Colonic mucosa (tissue), 4 donors: Measurements from ENCODE around the gene RAPGEF1. TPM values are rescaled to one million over a fixed set of nuclear protein-coding genes. Genes with fewer than 3 reads are reported as not detected.

ENCODE experiments used
- DNase-seq: peaks from one replicate; pipeline ENCODE4 v3.0.0-alpha.2; 2020
- H3K27ac ChIP-seq: fragments of 200-600 bp; one replicate; pipeline ENCODE4 v1.8.0; 2021
- H3K27me3 ChIP-seq: fragments of 200-600 bp; one replicate; pipeline ENCODE4 v1.8.0; 2021
- H3K36me3 ChIP-seq: fragments of 200-600 bp; one replicate; pipeline ENCODE4 v1.8.0; 2021
- H3K4me1 ChIP-seq: fragments of 200-600 bp; one replicate; pipeline ENCODE4 v1.8.0; 2021; ENCODE audit warnings: mild to moderate bottlenecking
- H3K4me3 ChIP-seq: fragments of 200-600 bp; one replicate; pipeline ENCODE4 v1.8.0; 2021
- H3K9ac ChIP-seq, 2 donors: one replicate each; pipeline ENCODE4 v1.7.0; 2013; ENCODE audit warnings: control low read depth in 2 of 2, low read depth in 2 of 2, low read length in 2 of 2
- H3K9me3 ChIP-seq: fragments of 200-600 bp; one replicate; pipeline ENCODE4 v1.8.0; 2021
- intact Hi-C: fragments of 100-400 bp; cut with DNase I; formaldehyde crosslinking; loops from one replicate; pipeline ENCODE4 v1.14.1; 2022
- total RNA-seq, 2 donors: library from RNA; stranded (reverse); fragmentation: NEBNext Ultra II Directional in 1 of 2; extraction: Animal tissue kit (Norgen Biotek cat#: 25700) in 1 of 2; gene quantifications; one replicate each; pipeline ENCODE4 v1.2.1, GENCODE V29; 2021
- TF ChIP-seq, protein P1 (sequence below): fragments of 200-600 bp; IDR thresholded peaks from one replicate; pipeline ENCODE4 v1.8.0; 2022; ENCODE audit warnings: antibody characterized with exemption, mild to moderate bottlenecking
- donor health status: healthy.
- donor health status: DM: no; HTN: no; CAD: no.
- donor health status: DM: no; HTN: no; CAD: no.

The RAPGEF1 gene
- total RNA-seq, 2 donors from 2014 or later, result 47.2 to 58.6 TPM

DNA sequence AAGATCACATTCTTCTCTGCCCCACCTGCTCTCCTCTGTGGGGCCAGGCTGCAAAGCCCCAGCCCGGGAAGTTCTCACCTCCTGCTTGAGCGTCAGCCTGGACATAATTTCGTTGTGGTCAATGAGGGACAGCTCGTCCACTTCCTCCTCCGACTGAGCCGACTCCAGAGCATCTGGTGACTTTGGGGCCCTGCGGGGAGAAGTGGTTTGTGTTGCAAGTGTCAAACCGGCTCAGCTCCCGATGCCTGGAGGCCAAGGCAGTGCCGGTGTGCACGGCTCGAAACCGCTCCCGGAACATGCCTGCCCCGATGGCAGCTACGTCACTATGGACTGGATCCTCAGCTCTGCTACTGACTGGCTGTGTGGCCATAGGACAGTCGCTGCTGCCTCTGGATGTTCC lies 141.8 kb downstream of the RAPGEF1 start:
- DNase-seq, result no peak
- no peaks in the 10 kb centered on the region for H3K27me3 ChIP-seq
- H3K9me3 ChIP-seq, result no peaks in the 10 kb centered on the region
- no peak overlapping the region for H3K27ac ChIP-seq
- no peak overlapping the region for H3K9ac ChIP-seq
- H3K4me1 ChIP-seq, result no peaks in the 10 kb centered on the region
- intact Hi-C loops, result no loop called here
- TF ChIP-seq, protein P1, sequence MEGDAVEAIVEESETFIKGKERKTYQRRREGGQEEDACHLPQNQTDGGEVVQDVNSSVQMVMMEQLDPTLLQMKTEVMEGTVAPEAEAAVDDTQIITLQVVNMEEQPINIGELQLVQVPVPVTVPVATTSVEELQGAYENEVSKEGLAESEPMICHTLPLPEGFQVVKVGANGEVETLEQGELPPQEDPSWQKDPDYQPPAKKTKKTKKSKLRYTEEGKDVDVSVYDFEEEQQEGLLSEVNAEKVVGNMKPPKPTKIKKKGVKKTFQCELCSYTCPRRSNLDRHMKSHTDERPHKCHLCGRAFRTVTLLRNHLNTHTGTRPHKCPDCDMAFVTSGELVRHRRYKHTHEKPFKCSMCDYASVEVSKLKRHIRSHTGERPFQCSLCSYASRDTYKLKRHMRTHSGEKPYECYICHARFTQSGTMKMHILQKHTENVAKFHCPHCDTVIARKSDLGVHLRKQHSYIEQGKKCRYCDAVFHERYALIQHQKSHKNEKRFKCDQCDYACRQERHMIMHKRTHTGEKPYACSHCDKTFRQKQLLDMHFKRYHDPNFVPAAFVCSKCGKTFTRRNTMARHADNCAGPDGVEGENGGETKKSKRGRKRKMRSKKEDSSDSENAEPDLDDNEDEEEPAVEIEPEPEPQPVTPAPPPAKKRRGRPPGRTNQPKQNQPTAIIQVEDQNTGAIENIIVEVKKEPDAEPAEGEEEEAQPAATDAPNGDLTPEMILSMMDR, result no peak
- H3K4me3 ChIP-seq, result no peak overlapping the region
- H3K36me3 ChIP-seq, result peaks cover 11% of the 10 kb centered on the region

DNA sequence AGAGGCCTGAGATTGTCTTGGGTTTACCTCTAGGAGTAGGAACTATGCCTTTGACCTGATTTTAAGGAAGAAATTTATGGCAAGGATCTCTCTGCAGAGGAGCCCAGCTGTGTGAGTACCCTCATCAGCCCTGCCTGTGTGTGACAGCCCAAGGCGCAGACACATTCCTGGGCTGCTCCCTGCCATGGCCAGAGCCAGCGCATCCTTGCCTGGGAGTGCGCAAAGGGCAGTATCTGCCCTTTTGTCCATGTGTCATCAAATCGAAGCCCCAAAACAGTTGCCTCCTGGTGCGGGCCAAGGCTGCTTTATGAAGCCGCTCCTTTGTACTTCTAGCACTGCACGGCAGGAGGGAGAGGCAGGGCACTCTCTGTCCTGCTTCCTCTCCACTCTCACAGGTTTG lies 142.6 kb downstream of the RAPGEF1 start:
- Histone ChIP-seq H3K36me3 (peaks cover 11% of the 10 kb centered on the region), H3K4me1 (no peaks in the 10 kb centered on the region), H3K27ac (no peak overlapping the region), H3K9ac (no peak overlapping the region), H3K4me3 (no peak overlapping the region), H3K27me3 (no peaks in the 10 kb centered on the region), H3K9me3 (no peaks in the 10 kb centered on the region)
- intact Hi-C loops, result no loop called here
- no peak for DNase-seq
- TF ChIP-seq, protein P1, result no peak

DNA sequence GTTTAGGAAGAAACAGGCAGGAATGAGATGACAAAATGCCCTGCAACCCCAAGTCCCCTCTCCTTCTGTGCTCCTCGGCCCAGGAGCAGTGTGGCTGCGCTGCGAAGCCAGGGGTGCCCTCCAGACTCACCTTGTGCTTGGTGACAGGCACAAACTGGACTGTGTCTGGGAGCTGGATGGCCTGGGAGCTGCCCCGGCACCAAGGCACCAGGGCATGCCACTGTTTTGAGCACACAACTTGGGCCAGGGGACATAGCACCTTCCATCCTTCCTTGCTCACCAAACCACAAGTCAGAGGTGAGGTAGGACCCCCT lies 143.5 kb downstream of the RAPGEF1 start:
- TF ChIP-seq, protein P1, result no peak
- Histone ChIP-seq H3K4me3 (no peak overlapping the region), H3K9me3 (no peaks in the 10 kb centered on the region), H3K27me3 (no peaks in the 10 kb centered on the region), H3K36me3 (peaks cover 11% of the 10 kb centered on the region), H3K9ac (no peak overlapping the region), H3K27ac (no peak overlapping the region), H3K4me1 (no peaks in the 10 kb centered on the region)
- intact Hi-C loops, result no loop called here
- no peak for DNase-seq

DNA sequence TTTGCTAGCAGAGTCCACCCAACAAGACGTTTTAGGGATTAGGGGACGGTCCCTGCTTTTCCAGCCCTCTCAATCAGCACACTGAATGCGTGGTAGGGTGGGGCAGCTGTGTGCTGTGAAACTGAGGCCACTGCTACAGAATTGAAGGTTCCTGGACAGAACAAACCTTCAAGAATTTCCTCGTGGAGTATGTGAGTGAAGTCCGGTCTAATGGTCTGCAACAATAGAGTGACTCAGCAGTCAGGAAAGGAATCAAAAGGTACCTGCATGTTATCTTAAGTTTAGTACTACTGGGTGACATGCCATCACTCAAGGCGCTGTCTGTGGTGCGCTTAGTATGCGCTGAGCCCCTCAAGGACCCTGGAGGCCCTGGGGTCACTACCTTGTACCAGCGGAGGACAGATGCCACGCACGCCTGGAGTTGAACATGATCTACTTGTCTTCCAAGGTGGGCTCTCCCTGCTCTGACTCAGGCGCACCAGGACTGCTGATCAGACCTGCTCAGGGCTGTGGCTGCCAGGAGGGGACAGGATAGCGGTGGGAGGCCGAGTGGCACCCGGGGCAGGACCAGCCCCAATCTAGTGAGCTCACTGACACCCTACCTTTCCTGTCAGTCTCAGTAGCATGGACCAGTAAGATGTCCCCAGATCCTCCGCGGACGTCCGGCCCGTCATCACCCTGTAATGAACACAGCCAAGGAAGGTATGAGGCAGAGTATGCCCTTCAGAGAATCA lies 144.0 kb downstream of the RAPGEF1 start:
- H3K9ac ChIP-seq, result no peak overlapping the region
- TF ChIP-seq, protein P1, result no peak

DNA sequence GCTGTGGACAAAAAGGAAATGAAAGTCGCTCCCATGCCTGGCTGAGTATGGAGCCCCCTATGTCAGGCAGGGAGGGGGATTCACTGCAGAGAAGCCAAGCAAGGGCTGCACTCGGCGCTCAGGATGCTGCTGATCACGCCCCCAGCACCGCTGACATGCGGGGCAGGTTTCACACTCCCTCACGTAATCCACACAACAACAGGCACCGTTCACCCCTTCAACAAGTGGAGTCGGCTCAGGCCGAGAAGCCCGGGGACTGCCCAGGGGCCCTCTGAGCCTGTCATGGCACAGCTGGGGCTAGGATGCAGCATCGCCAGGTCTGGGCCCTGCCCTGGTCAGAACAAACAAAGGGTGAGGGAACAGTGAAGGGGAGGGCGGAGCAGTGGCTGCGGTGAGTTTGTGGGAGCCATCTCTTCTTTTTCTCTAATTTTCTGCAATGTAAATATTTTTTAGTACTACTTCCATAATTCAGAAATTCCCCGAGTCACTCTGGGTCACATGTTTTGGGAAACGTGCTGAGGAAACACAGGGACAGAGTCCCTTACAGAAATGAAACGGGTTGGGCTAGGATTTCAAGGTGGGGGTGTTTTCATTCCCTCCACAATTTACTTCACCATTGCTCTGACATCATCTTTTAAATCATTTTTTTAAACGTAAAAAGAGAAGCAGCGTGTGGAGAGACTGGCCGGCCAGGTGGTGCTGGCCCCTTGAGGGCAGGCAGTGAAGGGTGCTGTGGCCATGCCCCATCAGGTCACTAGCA lies 144.8 kb downstream of the RAPGEF1 start:
- Histone ChIP-seq H3K9ac (no peak overlapping the region), H3K4me1 (no peaks in the 10 kb centered on the region), H3K36me3 (peaks cover 11% of the 10 kb centered on the region), H3K27me3 (no peaks in the 10 kb centered on the region), H3K27ac (no peak overlapping the region), H3K4me3 (no peak overlapping the region), H3K9me3 (no peaks in the 10 kb centered on the region)
- no peak for DNase-seq
- intact Hi-C loops, result no loop called here
- TF ChIP-seq, protein P1, result no peak

More for the DNA sequence above, 144.0 kb downstream of the RAPGEF1 start:
- intact Hi-C loops, result no loop called here
- no peak overlapping the region for H3K4me3 ChIP-seq
- peaks cover 11% of the 10 kb centered on the region for H3K36me3 ChIP-seq
- H3K27me3 ChIP-seq, result no peaks in the 10 kb centered on the region
- no peak overlapping the region for H3K27ac ChIP-seq
- no peaks in the 10 kb centered on the region for H3K4me1 ChIP-seq
- no peak for DNase-seq
- H3K9me3 ChIP-seq, result no peaks in the 10 kb centered on the region
